ENCODE results near the gene GRAMD1B. TPM values are rescaled to one million over a fixed set of nuclear protein-coding genes. Genes with fewer than 3 reads are reported as not detected.

Gene GRAMD1B
- polyA plus RNA-seq, 3 donors = 3.2 to 13.9 (median 3.3) TPM

DNA sequence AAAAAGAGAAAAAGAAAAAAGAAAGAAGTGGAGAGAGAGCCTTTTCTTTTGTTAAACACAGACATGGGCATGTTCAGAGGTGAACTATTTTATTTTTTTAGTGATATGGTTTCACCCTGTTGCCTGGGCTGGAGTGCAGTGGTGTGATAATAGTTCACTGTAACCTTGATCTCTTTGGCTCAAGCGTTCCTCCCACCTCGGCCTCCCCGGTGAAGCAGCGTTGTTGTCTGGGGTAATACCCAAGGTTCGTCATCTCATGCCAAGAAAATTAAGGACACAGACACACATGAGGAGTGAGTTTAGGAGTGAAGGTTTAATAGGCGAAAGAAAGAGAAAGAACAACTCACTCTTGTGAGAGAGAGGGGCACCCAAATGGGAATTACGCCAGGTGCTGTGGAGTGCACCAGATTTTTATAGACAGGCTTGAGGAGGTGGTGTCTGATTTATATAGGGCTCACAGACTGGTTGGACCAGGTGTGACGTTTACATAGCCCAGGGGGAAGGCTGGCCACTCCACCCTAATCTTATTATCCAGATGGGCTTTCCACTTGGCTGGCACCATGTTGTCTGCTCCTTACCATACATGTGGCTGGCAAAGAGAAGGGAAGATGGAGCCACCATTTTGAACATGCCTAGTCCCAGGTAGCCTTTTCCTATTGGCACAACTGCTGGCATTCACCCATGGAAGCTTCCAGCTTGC, 42.3 kb downstream of the GRAMD1B start:
- TF ChIP-seq, protein P1, sequence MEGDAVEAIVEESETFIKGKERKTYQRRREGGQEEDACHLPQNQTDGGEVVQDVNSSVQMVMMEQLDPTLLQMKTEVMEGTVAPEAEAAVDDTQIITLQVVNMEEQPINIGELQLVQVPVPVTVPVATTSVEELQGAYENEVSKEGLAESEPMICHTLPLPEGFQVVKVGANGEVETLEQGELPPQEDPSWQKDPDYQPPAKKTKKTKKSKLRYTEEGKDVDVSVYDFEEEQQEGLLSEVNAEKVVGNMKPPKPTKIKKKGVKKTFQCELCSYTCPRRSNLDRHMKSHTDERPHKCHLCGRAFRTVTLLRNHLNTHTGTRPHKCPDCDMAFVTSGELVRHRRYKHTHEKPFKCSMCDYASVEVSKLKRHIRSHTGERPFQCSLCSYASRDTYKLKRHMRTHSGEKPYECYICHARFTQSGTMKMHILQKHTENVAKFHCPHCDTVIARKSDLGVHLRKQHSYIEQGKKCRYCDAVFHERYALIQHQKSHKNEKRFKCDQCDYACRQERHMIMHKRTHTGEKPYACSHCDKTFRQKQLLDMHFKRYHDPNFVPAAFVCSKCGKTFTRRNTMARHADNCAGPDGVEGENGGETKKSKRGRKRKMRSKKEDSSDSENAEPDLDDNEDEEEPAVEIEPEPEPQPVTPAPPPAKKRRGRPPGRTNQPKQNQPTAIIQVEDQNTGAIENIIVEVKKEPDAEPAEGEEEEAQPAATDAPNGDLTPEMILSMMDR (IDR thresholded peaks at IDR 0.05) = no peak
- Histone ChIP-seq H3K9me3 (replicated peaks in 1 of 2; ENCODE audit: control insufficient read depth in 1 of 2, insufficient read depth in 1 of 2, low read length in 2 of 2) (no peaks in the 10 kb centered on the region), H3K4me1 (ENCODE audit: control insufficient read depth in 1 of 2, insufficient read depth in 2 of 2, low read length in 2 of 2) (peaks cover 21 to 30% of the 10 kb centered on the region in 2 donors), H3K36me3 (replicated peaks in 1 of 2; ENCODE audit: control insufficient read depth in 1 of 2, insufficient read depth in 2 of 2, low read length in 2 of 2) (no peaks in the 10 kb centered on the region), H3K9ac (ENCODE audit: insufficient read depth, low read length, poor library complexity, severe bottlenecking) (no peak overlapping the region), H2AFZ (ENCODE audit: insufficient read depth, low read depth, low read length, poor library complexity, severe bottlenecking) (no peak overlapping the region), H3K27ac (ENCODE audit: low read depth in 1 of 2, low read length in 2 of 2) (no peak overlapping the region), H4K20me1 (ENCODE audit: insufficient read depth, low read length) (no peaks in the 10 kb centered on the region), H3K79me2 (ENCODE audit: insufficient read depth, low read length) (peaks cover 25% of the 10 kb centered on the region), H3K4me2 (replicated peaks; ENCODE audit: extremely low read depth, low read length, poor library complexity, severe bottlenecking) (no peak overlapping the region), H3K27me3 (ENCODE audit: control insufficient read depth in 2 of 2, insufficient read depth in 2 of 2, low read length in 2 of 2) (no peaks in the 10 kb centered on the region), H3K4me3 (replicated peaks in 1 of 3; ENCODE audit: low read depth in 2 of 3, low read length in 3 of 3) (no peak overlapping the region)
- DNase-seq = no peak
- H3K36me3 Mint-ChIP-seq = peaks cover 14 to 15% of the 10 kb centered on the region in 2 donors
- H3K27me3 Mint-ChIP-seq (ENCODE audit: low read depth in 3 of 3) = peaks cover 0 to 4% (median 0%) of the 10 kb centered on the region in 3 donors
- 100% methylated on average over 4 of the region's 8 CpGs for WGBS (ENCODE audit: insufficient coverage)
- H3K9me3 Mint-ChIP-seq = peaks cover 0 to 3% (median 0%) of the 10 kb centered on the region in 7 donors
- peaks cover 49% of the 10 kb centered on the region for H3K4me1 Mint-ChIP-seq
- intact Hi-C loops (cut with micrococcal nuclease) = no loop called here
- H3K27ac Mint-ChIP-seq = peak overlapping the region in 2 of 7 donors; percentile 1 to 45
- no peak overlapping the region for H3K4me3 Mint-ChIP-seq

DNA sequence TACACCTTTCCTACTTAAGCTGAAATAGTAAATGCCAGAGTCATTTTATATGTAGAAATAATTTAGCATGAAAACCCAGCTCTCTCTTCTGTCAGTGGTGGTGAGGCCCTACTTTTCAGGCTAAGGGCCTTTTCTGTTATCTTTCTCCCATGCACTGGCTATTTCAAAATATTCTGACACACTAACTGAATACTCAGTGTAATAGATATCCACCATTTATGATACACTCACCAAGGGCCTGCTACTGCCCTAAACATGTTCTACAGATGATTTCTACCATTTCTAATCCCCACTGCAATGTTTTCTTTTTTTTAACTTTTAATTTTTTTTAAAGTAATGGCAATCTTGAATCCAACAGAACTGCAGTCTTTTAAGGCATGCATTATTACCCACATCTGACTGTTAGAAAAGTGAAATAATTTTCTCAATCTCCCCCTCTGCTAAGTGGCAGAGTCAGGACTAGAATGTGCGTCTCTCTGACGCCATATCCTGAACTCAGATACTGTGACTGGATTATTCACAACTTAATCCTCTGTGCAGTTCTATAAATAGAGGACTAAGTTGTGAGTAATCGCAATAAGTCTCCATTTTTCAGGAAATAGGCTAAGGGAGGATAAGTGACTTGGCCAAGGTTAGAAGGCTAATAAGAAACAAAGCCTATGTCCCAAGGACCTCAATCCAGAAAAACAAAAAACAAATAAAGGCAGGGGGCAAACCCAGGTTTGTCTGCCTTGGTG, 44.0 kb downstream of the GRAMD1B start:
- H3K4me3 Mint-ChIP-seq = peak overlapping the region in 1 of 2 donors; percentile 13
- no CpG with 5 or more reads among the region's 3 CpGs for WGBS (ENCODE audit: insufficient coverage)

More for the DNA sequence above, 44.0 kb downstream of the GRAMD1B start:
- Histone ChIP-seq H3K9ac (ENCODE audit: insufficient read depth, low read length, poor library complexity, severe bottlenecking) (no peak overlapping the region), H3K4me2 (replicated peaks; ENCODE audit: extremely low read depth, low read length, poor library complexity, severe bottlenecking) (no peak overlapping the region), H3K36me3 (replicated peaks in 1 of 2; ENCODE audit: control insufficient read depth in 1 of 2, insufficient read depth in 2 of 2, low read length in 2 of 2) (no peaks in the 10 kb centered on the region), H3K4me1 (ENCODE audit: control insufficient read depth in 1 of 2, insufficient read depth in 2 of 2, low read length in 2 of 2) (peaks cover 30 to 44% of the 10 kb centered on the region in 2 donors), H3K4me3 (replicated peaks in 1 of 3; ENCODE audit: low read depth in 2 of 3, low read length in 3 of 3) (no peak overlapping the region), H3K27me3 (ENCODE audit: control insufficient read depth in 2 of 2, insufficient read depth in 2 of 2, low read length in 2 of 2) (no peaks in the 10 kb centered on the region), H2AFZ (ENCODE audit: insufficient read depth, low read depth, low read length, poor library complexity, severe bottlenecking) (no peak overlapping the region), H4K20me1 (ENCODE audit: insufficient read depth, low read length) (peaks cover 3% of the 10 kb centered on the region), H3K9me3 (replicated peaks in 1 of 2; ENCODE audit: control insufficient read depth in 1 of 2, insufficient read depth in 1 of 2, low read length in 2 of 2) (no peaks in the 10 kb centered on the region), H3K79me2 (ENCODE audit: insufficient read depth, low read length) (peaks cover 20% of the 10 kb centered on the region), H3K27ac (ENCODE audit: low read depth in 1 of 2, low read length in 2 of 2) (peak overlapping the region in 1 of 2 donors; percentile 49)
- Mint-ChIP-seq H3K36me3 (peaks cover 14 to 15% of the 10 kb centered on the region in 2 donors), H3K4me1 (peaks cover 54% of the 10 kb centered on the region), H3K27ac (peak overlapping the region; percentile 52 to 91 (median 82)), H3K27me3 (ENCODE audit: low read depth in 3 of 3) (peaks cover 0 to 3% (median 0%) of the 10 kb centered on the region in 3 donors), H3K9me3 (peaks cover 0 to 3% (median 0%) of the 10 kb centered on the region in 7 donors)
- peak; percentile 30 to 76 (median 74) for DNase-seq
- TF ChIP-seq, protein P1 (IDR thresholded peaks at IDR 0.05) = no peak
- intact Hi-C loops (cut with micrococcal nuclease) = no loop called here

All from CD14-positive monocyte (primary cell).